IMR-90 (cell line): Measurements from ENCODE around the gene CXCR2.

Experiments used
- BHLHE40 ChIP-seq: fragments of 150-350 bp; IDR thresholded peaks from 2 replicates; pipeline ENCODE4 v1.6.1; 2016; ENCODE audit warnings: mild to moderate bottlenecking, low read depth, low read length
- CEBPB ChIP-seq: IDR thresholded peaks from 2 replicates; pipeline ENCODE4 v1.6.1; 2012; ENCODE audit warnings: low read depth, low read length, improper control_type of control experiment
- CHD1 ChIP-seq: IDR thresholded peaks from 2 replicates; pipeline ENCODE4 v1.6.1; 2012; ENCODE audit warnings: low read depth, low read length, improper control_type of control experiment
- FOS ChIP-seq: fragments of 150-350 bp; IDR thresholded peaks from 2 replicates; pipeline ENCODE4 v1.6.1; 2016; ENCODE audit warnings: low read depth, low read length
- MAFK ChIP-seq: IDR thresholded peaks from 2 replicates; pipeline ENCODE4 v1.6.1; 2012; ENCODE audit warnings: low read depth, low read length, improper control_type of control experiment
- MXI1 ChIP-seq: IDR thresholded peaks from 2 replicates; pipeline ENCODE4 v1.6.1; 2012; ENCODE audit warnings: low read depth, mild to moderate bottlenecking, low read length, moderate library complexity, borderline replicate concordance
- POLR2A ChIP-seq: IDR thresholded peaks from 2 replicates; pipeline ENCODE4 v1.6.1; 2012; ENCODE audit warnings: mild to moderate bottlenecking, low read depth, low read length
- RAD21 ChIP-seq: IDR thresholded peaks from 2 replicates; pipeline ENCODE4 v1.6.1; 2012; ENCODE audit warnings: low read length, improper control_type of control experiment
- RCOR1 ChIP-seq: IDR thresholded peaks from 2 replicates; pipeline ENCODE4 v1.6.1; 2012; ENCODE audit warnings: mild to moderate bottlenecking, low read length, improper control_type of control experiment; ENCODE audit not compliant: insufficient replicate concordance
- RFX5 ChIP-seq: IDR thresholded peaks from 2 replicates; pipeline ENCODE4 v1.8.0; 2012; ENCODE audit warnings: low read depth, mild to moderate bottlenecking, low read length, moderate library complexity
- SMC3 ChIP-seq: fragments of 150-350 bp; IDR thresholded peaks from 2 replicates; pipeline ENCODE4 v1.6.1; 2016; ENCODE audit warnings: low read depth, mild to moderate bottlenecking, antibody characterized with exemption, low read length, moderate library complexity
- TF ChIP-seq, protein P1 (sequence below): conservative IDR thresholded peaks from 2 replicates; pipeline ENCODE4 v1.5.1; 2012; ENCODE audit warnings: mild to moderate bottlenecking, low read depth, low read length, improper control_type of control experiment
- TF ChIP-seq, protein P2 (sequence below): fragments of 150-350 bp; IDR thresholded peaks from 2 replicates; pipeline ENCODE4 v1.6.1; 2016; ENCODE audit warnings: low read depth, mild to moderate bottlenecking, low read length, moderate library complexity, borderline replicate concordance
- TF ChIP-seq, protein P3 (sequence below): fragments of 150-350 bp; IDR thresholded peaks from 2 replicates; pipeline ENCODE4 v1.6.1; 2017; ENCODE audit warnings: mild to moderate bottlenecking, antibody characterized with exemption, low read length, low read depth

DNA sequence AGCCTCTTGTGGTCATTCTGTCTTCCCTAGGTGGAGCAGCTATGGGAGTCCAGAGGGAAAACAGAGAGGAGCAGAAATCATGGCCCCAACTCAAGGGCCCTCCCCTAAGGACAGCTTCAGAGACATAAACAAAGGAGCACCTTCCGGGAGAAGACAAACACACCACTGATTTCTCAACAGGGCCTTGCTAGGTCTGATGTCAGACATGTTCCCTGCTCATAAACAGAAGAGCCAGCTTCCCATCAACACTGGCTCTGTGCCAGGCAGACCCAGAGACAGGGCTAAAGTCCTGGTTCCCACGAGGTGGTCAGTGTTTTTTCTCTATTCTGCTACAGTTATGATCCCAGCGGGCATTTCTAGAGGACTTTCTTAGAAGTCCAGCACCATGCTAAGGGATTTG lies 19.3 kb downstream of the CXCR2 start:
- TF ChIP-seq, protein P1, sequence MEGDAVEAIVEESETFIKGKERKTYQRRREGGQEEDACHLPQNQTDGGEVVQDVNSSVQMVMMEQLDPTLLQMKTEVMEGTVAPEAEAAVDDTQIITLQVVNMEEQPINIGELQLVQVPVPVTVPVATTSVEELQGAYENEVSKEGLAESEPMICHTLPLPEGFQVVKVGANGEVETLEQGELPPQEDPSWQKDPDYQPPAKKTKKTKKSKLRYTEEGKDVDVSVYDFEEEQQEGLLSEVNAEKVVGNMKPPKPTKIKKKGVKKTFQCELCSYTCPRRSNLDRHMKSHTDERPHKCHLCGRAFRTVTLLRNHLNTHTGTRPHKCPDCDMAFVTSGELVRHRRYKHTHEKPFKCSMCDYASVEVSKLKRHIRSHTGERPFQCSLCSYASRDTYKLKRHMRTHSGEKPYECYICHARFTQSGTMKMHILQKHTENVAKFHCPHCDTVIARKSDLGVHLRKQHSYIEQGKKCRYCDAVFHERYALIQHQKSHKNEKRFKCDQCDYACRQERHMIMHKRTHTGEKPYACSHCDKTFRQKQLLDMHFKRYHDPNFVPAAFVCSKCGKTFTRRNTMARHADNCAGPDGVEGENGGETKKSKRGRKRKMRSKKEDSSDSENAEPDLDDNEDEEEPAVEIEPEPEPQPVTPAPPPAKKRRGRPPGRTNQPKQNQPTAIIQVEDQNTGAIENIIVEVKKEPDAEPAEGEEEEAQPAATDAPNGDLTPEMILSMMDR: no peak
- TF ChIP-seq, protein P2, sequence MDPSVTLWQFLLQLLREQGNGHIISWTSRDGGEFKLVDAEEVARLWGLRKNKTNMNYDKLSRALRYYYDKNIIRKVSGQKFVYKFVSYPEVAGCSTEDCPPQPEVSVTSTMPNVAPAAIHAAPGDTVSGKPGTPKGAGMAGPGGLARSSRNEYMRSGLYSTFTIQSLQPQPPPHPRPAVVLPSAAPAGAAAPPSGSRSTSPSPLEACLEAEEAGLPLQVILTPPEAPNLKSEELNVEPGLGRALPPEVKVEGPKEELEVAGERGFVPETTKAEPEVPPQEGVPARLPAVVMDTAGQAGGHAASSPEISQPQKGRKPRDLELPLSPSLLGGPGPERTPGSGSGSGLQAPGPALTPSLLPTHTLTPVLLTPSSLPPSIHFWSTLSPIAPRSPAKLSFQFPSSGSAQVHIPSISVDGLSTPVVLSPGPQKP: no peak
- TF ChIP-seq RFX5 (no peak), MAFK (no peak), POLR2A (no peak), RAD21 (no peak), FOS (no peak), SMC3 (no peak), CEBPB (no peak), BHLHE40 (no peak), RCOR1 (no peak), CHD1 (no peak), MXI1 (no peak)
- TF ChIP-seq, protein P3, sequence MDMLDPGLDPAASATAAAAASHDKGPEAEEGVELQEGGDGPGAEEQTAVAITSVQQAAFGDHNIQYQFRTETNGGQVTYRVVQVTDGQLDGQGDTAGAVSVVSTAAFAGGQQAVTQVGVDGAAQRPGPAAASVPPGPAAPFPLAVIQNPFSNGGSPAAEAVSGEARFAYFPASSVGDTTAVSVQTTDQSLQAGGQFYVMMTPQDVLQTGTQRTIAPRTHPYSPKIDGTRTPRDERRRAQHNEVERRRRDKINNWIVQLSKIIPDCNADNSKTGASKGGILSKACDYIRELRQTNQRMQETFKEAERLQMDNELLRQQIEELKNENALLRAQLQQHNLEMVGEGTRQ: no peak
